GM19452 (cell line): ENCODE data around the gene AGBL5.
"Not testable (repeated sequence)": the region's sequence is repeated elsewhere in the genome, so short reads cannot be mapped to it uniquely, and the experiment has no call there.

ENCODE experiments used
- ATAC-seq: cut with Tn5 transposase; IDR thresholded peaks from one replicate; pipeline ENCODE4 v1.9.1; 2021; ENCODE audit not compliant: unreplicated experiment

AGBL5 gene

DNA sequence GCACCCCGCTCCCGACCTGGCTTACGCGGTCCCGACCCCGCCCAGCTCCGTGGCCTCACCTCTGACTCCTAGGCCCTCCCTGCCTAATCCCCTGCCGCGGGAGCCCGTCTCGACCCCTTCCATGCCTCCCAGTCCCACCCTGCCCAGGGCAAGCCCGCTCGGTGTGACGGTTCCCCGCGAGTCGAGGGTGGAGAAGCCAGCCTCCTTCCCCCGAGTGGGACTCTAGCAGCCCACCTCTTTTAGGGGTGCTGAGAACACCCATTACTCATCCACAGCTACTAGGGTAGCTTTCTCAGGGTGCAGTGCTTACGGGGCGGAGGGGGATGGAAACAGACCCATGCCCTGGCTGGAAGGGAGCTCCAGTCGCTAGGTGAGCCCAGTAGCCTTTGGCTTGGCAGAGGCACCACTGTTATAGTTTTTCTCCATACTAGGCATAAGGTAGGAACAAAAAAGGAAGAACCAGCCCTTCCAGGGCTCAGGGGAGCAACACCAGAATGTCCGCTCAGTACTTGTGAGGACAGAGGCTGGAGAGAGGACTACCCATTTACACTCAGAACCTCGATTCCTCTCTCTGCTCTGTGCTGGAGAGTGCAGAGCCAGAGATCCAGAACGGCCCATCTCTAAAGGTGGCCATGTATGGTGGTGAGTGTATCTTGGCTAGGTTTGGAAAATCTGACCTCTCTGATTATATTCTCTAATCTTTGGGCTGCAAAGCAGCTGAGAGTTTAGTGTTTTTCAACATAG, 606 bp downstream of the AGBL5 start:
- peak; percentile 1 for ATAC-seq

- ATAC-seq, result no peak
Measured at GRCh38 chr2:27053321-27053720, 1.9 kb downstream of the AGBL5 start.

DNA sequence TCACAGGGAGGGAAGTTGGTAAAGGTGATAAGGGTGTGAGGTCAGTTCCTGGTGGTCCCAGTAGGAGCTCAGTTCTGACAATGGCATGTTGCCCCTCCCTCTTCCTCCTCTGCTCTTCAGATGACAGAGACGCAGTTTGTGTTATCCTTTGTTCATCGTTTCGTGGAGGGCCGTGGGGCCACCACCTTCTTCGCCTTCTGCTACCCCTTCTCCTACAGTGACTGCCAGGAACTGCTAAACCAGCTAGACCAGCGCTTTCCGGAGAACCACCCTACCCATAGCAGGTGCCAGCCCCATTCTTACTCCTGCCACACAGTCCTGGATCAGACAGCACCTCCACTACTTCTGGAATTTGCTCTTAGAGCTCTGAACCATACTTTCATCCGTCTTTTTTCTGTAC, 2.3 kb downstream of the AGBL5 start:
- ATAC-seq, result no peak

- ATAC-seq, result no peak
Measured at GRCh38 chr2:27054721-27055120, 3.3 kb downstream of the AGBL5 start.

DNA sequence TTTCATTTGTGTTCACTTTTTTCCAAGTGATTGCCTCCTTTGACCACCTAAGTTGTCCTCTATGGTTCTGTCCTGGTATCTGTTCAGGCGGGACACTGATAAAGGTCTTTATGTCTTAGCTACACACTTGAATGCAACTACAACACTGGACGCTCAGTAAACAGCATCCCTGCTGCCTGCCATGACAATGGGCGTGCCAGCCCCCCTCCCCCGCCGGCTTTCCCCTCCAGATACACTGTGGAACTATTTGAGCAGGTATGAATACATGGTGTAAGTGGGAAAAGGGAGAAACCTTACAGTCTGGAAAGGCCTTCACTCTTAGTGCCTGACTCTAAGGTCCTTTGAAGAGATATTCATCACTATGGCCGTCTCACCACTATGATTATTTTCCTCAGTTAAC, 5.7 kb downstream of the AGBL5 start:
- ATAC-seq, result no peak

DNA sequence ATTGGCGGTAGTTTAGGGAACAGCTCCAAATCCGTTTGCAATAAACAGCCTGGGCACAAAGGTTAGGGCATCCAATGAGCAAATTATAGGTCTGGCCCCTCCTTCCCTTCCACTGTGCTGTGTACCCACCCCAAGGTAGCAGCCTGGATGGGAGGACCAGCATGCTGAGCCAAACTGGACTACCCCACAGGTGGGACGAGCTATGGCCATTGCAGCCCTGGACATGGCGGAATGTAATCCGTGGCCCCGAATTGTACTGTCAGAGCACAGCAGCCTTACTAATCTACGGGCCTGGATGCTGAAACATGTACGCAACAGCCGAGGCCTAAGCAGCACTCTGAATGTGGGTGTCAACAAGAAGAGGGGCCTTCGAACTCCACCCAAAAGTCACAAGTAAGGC, 6.7 kb downstream of the AGBL5 start:
- no peak for ATAC-seq

- ATAC-seq, result no peak
Measured at GRCh38 chr2:27059141-27059820, 7.8 kb downstream of the AGBL5 start.

DNA sequence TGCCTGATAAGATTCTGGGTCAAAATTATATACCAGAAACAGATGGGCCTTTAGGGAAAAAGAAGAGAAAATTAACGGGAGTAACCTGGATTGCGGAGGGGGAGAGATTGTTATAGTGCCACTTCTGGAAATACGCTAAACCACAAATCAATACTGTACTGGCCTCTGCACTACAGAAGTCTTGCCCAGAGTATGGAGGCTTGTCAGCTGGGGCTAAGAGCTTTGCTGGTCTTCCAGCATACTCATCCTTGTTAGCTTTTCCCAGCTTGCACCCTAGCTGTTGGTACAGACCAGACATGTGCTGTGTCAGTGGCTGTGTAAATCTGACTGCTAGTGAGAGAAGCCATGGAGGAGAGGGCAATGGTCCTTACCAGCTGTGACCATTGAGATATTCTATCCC, 8.9 kb downstream of the AGBL5 start:
- no peak for ATAC-seq

- no peak for ATAC-seq
Measured at GRCh38 chr2:27065128-27065527, 13.7 kb downstream of the AGBL5 start.

DNA sequence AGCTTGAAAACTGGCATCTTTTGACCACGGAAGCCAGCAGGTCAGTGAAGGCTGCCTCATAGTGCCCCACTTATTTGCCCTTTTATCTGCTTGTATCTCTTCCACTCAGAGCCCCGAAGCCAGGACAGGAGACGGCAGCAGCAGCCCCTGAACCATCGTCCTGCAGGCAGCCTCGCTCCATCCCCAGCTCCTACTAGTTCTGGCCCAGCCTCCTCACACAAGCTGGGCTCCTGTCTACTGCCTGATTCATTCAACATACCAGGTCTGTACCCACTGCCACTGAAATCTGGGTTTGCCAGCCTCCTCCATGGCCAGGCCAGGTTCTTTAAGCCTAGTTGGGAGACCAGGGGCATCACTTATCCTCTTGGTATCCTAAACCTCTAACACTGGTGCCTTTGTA, 15.9 kb downstream of the AGBL5 start:
- no peak for ATAC-seq

GRCh38 chr2:27069436-27069835, 18.0 kb downstream of the AGBL5 start:
- ATAC-seq, result no peak

DNA sequence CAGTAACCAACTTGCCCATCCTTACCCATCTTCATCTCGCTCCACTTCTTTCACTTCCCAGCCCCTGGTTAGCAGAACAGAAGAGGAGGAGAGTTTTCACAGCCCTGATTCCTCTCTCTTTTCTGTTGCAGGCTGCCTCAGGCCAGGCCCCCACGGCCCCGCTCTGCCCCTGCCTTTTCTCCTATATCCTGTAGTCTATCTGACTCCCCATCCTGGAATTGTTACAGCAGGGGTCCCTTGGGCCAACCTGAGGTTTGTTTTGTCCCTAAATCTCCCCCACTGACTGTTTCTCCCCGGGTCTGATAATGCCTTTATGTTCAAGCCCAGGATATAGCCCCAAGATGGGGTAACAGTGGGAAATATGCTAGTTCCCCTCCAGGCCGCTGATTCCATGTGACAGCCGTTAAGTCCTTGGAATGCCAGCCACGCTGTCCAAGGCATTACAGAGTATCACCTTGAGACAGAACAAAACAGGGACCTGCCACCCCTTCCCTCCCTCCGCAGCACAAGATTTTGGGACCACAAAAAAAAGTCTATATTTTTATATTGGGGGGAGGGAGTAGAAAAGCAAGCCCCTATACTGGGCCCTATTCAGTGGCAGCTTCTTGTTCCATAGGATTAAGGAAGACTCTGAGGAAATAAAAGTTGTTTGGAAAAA, 18.6 kb downstream of the AGBL5 start:
- ATAC-seq, result no peak

GRCh38 chr2:27070653-27071276, 19.3 kb downstream of the AGBL5 start:
- no peak for ATAC-seq

DNA sequence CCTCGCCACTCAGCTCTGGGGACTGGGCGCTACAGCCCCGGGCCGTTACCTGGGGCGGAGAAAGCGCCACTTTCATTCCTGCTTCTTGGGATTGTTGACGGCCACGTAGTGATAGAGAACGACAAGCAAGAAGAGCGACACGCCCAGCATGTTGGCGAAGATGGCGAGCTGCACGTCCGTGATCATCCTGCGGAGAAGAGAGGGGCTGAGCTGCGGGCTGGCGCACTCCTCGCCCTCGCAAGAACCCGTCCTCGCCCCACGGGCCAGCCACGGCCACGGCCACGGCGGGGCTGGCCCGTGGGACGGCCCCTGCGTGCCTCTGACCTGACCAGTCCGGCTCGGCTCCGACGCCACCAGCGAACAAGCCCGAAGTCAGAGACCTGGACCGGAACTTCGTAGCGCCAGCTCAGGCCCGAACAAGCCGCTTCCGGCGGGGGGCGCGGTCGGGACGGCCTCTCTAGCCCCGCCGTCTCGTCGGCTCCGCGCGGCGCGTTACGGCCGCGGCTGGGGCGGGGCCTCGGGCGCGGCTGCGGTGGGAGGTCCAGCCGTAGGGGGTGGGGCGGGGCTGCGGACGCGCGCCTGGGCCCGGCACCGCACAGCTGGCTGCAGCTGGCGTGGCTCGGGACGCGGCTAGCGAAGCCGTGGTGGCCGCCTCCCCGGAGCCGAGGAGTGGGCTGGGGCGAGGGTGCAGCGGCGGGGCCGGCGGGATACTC, 20.0 kb downstream of the AGBL5 start, which contains the start of gene OST4:
Gene OST4 (minus strand): TSS at position 378 of the 713 bp plus-strand sequence.
- peak; percentile 80 for ATAC-seq

GRCh38 chr2:27071990-27072830, 20.7 kb downstream of the AGBL5 start:
- no peak for ATAC-seq

DNA sequence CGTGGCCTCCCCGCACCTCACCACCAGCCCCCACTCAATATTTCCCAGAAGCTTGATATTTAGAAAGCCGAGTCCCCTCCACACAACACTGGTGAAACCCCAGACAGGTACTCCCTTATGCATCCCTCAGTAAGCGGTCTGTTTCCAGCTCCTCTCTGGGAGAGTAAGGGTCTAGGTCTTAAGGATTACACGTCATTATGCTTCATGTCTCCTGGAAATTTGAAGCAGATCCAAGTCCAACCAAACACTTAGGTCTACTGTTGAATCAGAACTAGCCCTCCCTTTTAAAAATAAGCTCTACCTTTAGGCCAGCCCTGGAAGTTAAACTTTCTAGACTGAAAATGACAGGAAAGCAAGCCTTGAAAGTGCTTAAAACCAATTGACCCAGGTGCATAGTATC, 21.5 kb downstream of the AGBL5 start:
- no peak for ATAC-seq

DNA sequence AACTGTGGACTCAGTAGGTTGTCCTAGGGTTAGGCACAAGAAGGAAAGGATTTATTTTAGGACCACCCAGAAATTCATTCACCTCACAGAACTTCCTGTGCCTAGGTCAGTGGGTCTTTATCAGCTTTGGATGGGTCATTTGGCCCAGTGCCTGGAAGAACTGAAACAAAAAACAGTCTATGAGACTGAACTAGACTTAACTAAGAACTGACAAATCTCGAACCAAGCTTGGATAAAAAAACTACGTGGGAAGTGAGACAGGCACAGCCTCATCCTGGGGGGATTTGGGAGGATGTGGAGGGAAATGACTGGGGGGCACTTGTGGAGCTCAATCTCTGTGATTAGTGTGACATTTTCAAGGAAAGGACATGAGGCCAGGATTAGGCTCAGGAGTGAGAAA, 22.3 kb downstream of the AGBL5 start:
- ATAC-seq, result no peak

DNA sequence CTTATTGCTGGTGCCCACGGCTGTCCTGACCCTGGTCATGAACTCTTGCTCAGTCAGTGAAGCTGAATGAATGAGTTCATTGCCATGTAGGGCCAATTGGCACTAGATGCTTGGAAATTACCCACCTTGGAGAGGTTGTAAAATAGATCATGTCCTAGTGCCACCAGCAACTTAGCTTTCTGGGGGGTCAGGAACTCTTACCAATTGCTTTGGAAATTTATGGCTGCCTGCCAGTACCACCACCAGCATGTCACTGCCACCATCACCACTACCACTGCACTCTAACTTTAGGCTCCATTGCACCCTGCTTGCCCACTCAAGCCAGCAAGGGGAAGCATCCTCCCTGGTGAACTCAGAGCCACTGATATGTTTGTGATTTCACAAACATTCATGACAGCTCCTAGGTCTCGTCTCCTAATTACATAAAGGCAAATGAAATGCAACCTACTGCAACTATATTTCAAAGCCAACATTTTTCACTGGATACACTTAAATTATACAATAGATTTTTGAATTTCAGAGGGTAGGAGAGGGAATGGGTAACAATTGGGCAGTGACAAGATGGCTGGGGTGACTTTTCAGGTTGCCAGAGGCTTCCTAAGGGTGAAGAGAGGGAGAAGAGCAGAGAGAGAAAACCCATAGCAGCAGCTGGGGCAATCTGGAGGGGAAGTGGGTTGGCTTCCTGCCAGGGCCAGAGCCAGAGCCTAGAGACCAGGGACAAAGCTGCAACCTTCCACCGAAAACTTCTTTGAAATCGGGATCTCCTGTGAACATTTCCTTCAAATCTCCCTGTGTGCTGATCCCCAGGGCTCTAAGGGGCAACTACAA, 23.5 kb downstream of the AGBL5 start:
- no peak for ATAC-seq

GRCh38 chr2:27075566-27075871, 24.1 kb downstream of the AGBL5 start:
- not testable (repeated sequence) for ATAC-seq
